ENCODE data around the gene KSR1. TPM values are rescaled to one million over a fixed set of nuclear protein-coding genes. Genes with fewer than 3 reads are reported as not detected.

The KSR1 gene
- total RNA-seq, 4 donors from 2014 or later, result 17.7 to 77.0 (median 34.6) TPM

- H3K36me3 ChIP-seq, result no peaks in the 10 kb centered on the region
- TF ChIP-seq POLR2A (IDR thresholded peaks at IDR 0.05) (no peak), CTCF (IDR thresholded peaks at IDR 0.05) (no peak)
- peak overlapping the region; percentile 58 to 78 for H3K4me3 ChIP-seq
- intact Hi-C loops (cut with DNase I; ENCODE audit: low total_unique reads), result no loop called here
- no peaks in the 10 kb centered on the region for H3K27me3 ChIP-seq
- peaks cover 0 to 14% of the 10 kb centered on the region in 2 donors for H3K4me1 ChIP-seq
- peak overlapping the region; percentile 92 to 97 for H3K27ac ChIP-seq
- no peaks in the 10 kb centered on the region for H3K9me3 ChIP-seq
- DNase-seq, result no peak
Measured at GRCh38 chr17:27457360-27457715, 1.1 kb downstream of the KSR1 start.

DNA sequence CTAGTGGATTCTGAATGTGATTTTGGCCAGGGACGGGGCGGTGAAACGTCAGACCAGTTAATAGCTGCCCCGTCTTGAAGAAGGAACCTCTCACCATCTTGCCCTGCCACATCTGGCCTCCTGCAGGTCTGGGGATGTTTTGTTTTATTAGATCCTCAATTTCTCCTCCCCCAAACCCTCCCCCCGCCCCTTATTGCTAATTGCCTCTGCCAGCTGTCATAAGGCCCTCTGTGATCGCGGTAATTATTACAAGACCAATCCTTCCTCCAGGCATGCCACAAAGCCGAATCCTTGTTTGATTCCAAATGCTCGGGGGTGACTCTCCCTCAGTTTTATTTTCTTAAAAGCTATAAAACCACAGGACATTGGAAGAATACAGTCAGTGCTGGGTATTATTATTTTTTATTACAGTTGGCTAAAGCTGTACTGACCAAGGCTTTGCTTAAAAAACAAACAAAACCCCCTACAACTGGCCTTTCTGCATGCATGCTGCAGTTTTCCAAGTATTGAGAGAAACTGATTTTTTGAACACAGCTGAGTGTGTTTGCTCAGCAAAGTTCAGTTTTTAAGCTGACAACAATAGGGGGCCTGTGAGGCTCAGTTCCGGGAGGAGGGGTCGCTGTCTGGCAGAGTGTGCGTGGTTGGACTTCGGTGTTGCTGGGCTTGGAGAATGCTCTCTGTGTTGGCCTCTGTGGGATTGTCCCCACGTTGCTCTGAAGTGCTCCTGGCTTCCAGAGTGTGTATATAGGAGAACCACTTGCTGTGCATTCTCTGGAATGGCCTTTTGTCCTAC is 1.7 kb downstream of the KSR1 start:
- Histone ChIP-seq H3K9me3 (no peaks in the 10 kb centered on the region), H3K4me1 (peaks cover 0 to 14% of the 10 kb centered on the region in 2 donors), H3K4me3 (peak overlapping the region; percentile 58 to 78), H3K27me3 (no peaks in the 10 kb centered on the region), H3K27ac (peak overlapping the region in 1 of 2 donors; percentile 92), H3K36me3 (no peaks in the 10 kb centered on the region)
- DNase-seq, result no peak
- intact Hi-C loops (cut with DNase I; ENCODE audit: low total_unique reads), result no loop called here
- TF ChIP-seq CTCF (IDR thresholded peaks at IDR 0.05) (no peak), POLR2A (IDR thresholded peaks at IDR 0.05) (no peak)

GRCh38 chr17:27458524-27458908 is 2.3 kb downstream of the KSR1 start:
- Histone ChIP-seq H3K9me3 (no peaks in the 10 kb centered on the region), H3K4me1 (peaks cover 0 to 14% of the 10 kb centered on the region in 2 donors), H3K27me3 (no peaks in the 10 kb centered on the region), H3K36me3 (no peaks in the 10 kb centered on the region), H3K4me3 (no peak overlapping the region), H3K27ac (peak overlapping the region in 1 of 2 donors; percentile 92)
- no peak for DNase-seq
- intact Hi-C loops (cut with DNase I; ENCODE audit: low total_unique reads), result no loop called here
- TF ChIP-seq POLR2A (IDR thresholded peaks at IDR 0.05) (no peak), CTCF (IDR thresholded peaks at IDR 0.05) (no peak)

DNA sequence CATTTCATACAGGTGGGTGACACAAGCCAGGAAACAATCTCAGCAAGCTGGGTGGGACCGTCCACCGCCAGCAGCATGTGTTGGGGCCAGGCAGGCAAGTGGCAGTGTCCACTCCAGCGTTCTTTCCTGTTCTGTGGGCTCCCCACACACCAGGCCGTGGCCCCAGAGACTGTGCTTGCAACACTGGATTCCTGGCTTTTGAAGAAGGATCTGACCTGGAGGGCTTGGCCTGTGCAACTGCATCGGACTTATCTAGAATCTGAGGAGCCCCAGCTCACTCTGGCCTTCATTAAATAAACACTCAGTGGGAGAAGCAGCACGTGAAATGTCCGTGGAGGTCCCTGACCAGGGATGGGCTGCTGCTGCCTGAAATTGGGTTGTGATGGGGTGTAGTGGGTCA is 3.2 kb downstream of the KSR1 start:
- Histone ChIP-seq H3K27ac (no peak overlapping the region), H3K9me3 (no peaks in the 10 kb centered on the region), H3K27me3 (no peaks in the 10 kb centered on the region), H3K36me3 (no peaks in the 10 kb centered on the region), H3K4me3 (no peak overlapping the region), H3K4me1 (peaks cover 0 to 14% of the 10 kb centered on the region in 2 donors)
- TF ChIP-seq POLR2A (IDR thresholded peaks at IDR 0.05) (no peak), CTCF (IDR thresholded peaks at IDR 0.05) (no peak)
- DNase-seq, result no peak
- intact Hi-C loops (cut with DNase I; ENCODE audit: low total_unique reads), result no loop called here

- Histone ChIP-seq H3K27ac (no peak overlapping the region), H3K4me3 (no peak overlapping the region), H3K27me3 (no peaks in the 10 kb centered on the region), H3K4me1 (peaks cover 0 to 14% of the 10 kb centered on the region in 2 donors), H3K36me3 (no peaks in the 10 kb centered on the region), H3K9me3 (no peaks in the 10 kb centered on the region)
- TF ChIP-seq CTCF (IDR thresholded peaks at IDR 0.05), result no peak
- no peak for TF ChIP-seq POLR2A (IDR thresholded peaks at IDR 0.05)
- DNase-seq, result no peak
- intact Hi-C loops (cut with DNase I; ENCODE audit: low total_unique reads), result no loop called here
Measured at GRCh38 chr17:27460196-27460725, 4.0 kb downstream of the KSR1 start.

All from uterus (tissue), 4 donors.